HG03442 (cell line): ENCODE results near the gene UTP3.
"Not testable (repeated sequence)": the region's sequence is repeated elsewhere in the genome, so short reads cannot be mapped to it uniquely, and the experiment has no call there.

Experiments used
- ATAC-seq: cut with Tn5 transposase; IDR thresholded peaks from one replicate; pipeline ENCODE4 v1.9.1; 2021; ENCODE audit warnings: mild to moderate bottlenecking, moderate library complexity; ENCODE audit not compliant: unreplicated experiment

The UTP3 gene

GRCh38 chr4:70687821-70688794 is at the start of gene UTP3:
UTP3 (plus strand) TSS chr4:70688532; CDS start chr4:70688678, 146 bp downstream.
- ATAC-seq, result peak; percentile 93

- peak; percentile 80 for ATAC-seq
These were observed 48.1 kb upstream of the UTP3 start for GRCh38 chr4:70640192-70640591.

DNA sequence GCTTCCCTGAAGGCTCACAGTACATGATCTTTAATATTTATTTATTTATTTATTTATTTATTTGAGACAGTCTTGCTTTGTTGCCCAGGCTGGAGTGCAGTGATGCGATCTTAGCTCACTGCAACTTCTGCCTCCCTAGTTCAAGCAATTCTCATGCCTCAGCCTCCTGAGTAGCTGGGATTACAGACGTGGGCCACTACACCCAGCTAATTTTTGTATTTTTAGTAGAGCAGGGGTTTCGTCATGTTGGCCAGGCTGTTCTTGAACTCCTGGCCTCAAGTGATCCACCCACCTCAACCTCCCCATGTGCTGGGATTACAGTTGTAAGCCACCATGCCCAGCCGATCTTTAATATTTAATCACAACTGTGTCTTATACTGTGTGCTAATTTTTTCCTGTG is 37.6 kb upstream of the UTP3 start:
- not testable (repeated sequence) for ATAC-seq

DNA sequence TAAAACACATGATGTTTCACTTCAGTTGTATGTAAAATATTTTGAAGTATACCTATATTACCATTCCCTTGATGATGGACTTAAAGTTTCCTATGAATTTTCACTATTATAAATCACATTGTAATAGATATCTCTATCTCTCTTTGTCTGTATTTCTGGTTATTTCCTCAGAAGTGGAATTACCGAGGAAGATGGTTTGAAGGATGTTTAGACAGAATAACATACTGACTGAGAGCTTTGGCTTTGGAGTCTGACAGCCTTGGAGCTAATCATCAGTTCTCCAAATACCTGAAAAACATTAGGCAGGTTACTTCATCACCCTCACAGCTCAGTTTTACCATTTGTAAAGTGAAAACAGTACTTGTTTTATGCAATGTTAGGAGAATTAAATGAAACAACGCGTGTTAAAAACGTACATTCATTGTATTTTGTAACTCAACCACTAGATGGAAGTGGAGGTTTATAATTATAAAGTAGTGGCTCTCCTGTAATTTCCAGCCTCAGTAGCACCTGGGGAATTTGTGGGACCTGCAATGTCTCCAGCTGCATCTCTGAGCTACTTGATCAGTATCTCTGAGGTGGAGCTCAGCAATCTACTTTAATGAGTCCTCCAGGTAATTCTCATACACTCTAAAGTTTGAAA is 36.3 kb upstream of the UTP3 start:
- ATAC-seq, result no peak

DNA sequence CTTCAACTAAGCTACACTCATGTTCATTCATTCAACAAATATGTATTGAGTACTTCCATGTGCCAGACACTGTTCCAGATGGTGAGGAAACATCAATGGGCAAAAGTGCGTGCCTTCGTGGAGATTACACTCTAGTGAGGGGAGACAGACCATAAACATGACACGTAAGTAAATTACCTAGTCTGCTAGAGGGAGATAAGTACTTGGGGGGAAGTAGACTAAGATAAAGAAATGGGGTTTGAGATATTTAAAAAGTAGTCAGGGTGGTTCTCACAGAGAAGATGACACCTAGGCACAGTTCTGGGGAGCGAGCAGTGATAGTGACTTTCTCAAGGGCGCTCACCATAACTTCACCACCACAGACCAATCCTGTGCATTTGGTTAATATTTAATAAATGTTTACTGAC is 33.7 kb upstream of the UTP3 start:
- no peak for ATAC-seq

DNA sequence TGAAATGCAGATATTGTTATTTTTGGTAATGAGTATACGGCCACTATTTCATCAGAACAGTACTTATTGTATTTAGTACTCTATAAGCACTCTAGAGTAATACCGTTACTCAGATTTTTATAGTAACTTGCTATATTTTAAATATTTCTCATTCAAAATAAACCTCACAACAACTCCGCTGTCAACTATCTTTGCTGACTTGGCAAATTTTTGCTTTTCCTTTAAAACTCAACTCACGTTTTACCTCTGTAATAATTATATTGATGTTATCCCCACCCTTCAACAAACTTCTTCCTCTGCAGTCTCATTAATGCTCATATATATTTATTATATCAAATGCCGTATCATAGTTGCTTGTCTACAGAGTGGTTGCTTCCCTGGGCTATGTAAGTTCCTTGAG is 31.0 kb upstream of the UTP3 start:
- ATAC-seq, result no peak

- ATAC-seq, result no peak
These were observed 29.9 kb upstream of the UTP3 start for GRCh38 chr4:70658418-70658817.

DNA sequence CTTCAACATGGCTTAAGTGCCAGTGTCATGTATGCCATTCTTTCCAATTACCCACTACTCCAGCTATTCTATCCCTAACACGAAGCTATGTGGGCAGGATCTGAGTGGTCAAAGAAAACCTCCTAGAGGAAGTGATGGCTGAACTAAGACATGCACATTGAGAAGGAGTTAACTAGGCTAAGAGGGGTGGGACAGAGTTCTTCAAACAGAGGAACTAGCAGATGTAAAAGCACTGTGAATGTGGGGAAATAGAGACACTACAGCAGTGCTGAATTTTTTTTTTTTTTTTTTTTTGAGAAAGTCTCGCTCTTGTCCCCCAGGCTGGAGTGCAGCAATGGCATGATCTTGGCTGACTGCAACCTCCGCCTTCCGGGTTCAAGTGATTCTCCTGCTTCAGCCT is 28.2 kb upstream of the UTP3 start:
- no peak for ATAC-seq

GRCh38 chr4:70661309-70661922 is 26.9 kb upstream of the UTP3 start:
- peak; percentile 95 for ATAC-seq

DNA sequence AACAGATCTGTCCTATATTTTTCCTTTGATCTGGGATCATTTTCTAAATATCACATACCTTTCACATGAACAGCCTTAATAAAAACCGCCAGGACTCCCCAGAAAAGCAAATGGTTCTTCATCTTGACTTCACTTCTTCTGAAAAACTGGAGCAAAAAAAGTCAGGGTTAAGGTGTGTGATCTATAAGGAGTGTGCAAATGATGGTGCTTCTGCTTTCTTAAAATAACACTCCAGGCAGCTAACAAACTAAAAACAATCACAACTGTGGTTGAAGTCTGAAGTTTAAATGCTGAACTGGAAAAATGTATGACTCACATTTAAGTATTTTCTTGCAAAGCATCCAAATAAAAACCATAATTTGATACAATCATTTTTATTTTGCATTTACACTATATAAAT is 22.0 kb upstream of the UTP3 start, which contains the start of gene JCHAIN:
TSS of gene JCHAIN (minus strand) at position 140 of the 400 bp plus-strand sequence. CDS start at position 122, 18 bp downstream.
- peak; percentile 70 for ATAC-seq

DNA sequence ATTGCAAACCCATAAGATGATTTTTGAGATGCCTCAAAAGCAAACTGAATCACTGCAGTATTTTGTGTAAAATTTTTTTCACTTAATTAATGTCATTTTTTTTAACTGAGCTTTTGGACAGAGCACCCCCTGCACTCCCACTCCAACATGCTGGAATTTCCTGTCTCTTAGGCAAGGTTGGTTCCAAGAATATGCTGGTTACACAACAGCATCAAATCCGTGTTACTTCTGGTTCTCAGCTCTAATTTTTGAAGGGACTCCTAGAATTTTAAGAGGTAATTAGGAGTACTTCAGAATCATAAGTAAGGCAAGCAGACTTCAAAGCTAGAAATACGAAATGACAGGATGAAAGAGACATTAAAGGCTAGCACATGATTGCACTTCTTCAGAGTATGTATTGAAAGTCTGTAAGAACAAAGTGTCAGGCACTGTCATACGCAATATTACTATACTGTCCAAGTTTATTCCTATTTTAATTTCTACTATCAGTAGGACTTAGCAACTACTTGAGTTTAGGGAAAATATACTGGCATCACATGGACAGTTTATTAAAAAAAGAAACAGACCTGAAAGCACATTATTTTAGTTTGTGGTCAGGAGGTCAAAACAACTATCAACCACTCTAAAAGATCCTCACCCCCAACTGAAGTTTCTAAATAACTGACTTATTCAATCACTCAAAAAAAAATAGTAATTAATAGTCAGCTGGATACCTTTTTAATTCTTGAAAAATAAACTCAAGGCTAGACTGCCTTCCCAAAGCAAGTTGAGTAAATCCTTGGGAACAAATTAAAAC is 20.4 kb upstream of the UTP3 start:
- ATAC-seq, result peak; percentile 44

- ATAC-seq, result no peak
These were observed 17.9 kb upstream of the UTP3 start for GRCh38 chr4:70670332-70671014.

GRCh38 chr4:70671091-70671490 is 17.2 kb upstream of the UTP3 start:
- no peak for ATAC-seq

DNA sequence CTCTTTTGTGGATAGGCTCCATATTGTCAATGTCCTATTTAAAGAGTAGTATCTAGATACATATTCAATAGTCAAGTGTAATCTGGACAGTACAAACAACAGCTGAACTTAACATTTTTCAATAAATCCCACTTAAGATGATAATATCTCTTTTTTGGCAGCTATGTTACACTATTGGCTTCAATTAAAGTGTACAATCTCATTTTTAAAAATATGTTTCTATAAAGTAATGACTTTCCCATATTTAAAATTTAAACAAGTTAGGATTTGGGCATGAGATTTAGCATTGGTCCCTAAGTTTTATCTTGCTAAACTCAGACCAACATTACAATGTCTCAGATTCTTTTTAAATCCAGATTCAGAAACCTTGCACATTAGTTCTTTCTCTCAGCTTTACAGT is 14.1 kb upstream of the UTP3 start:
- ATAC-seq, result no peak

GRCh38 chr4:70674731-70675130 is 13.6 kb upstream of the UTP3 start:
- ATAC-seq, result no peak

DNA sequence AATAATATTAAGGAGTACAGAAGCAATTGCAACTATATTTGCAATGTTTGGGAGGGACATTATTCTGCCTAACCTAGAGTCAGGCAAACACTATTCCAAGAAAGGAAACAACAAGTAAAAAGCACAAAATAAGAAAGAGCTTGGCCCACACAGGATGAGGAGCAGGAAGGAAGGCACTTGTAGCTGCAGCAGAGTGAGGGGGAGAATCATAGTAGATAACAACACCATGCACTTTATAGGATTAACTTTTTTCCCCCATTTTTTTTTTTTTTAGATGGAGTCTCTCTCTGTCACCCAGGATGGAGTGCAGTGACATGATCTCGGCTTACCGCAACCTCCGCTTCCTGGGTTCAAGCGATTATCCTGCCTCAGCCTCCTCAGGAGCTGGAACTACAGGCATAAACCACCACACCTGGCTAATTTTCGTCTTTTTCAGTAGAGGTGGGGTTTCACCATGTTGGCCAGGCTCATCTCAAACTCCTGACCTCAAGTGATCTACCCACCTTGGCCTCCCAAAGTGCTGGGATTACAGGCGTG is 11.7 kb upstream of the UTP3 start:
- no peak for ATAC-seq

- peak; percentile 81 for ATAC-seq
These were observed 9.8 kb upstream of the UTP3 start for GRCh38 chr4:70678383-70678999.

DNA sequence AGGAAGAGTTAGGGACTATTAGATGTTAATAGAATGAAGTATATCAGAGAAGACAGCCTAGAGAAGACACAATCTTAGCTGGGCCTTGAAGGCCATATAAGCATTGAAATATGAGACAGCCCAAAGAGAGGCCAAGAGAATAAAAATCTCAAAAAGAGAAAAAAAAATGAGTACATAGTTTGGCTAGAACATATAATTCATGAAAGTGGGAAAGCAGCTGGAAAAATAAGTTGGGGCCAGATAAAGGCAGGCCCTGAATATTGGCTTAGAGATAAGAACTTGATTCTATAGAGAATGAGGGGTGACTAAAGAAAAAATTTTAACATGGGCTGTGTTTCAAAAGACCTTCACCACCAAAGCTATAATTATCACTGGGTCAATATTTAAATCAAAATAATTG is 7.4 kb upstream of the UTP3 start:
- ATAC-seq, result no peak

DNA sequence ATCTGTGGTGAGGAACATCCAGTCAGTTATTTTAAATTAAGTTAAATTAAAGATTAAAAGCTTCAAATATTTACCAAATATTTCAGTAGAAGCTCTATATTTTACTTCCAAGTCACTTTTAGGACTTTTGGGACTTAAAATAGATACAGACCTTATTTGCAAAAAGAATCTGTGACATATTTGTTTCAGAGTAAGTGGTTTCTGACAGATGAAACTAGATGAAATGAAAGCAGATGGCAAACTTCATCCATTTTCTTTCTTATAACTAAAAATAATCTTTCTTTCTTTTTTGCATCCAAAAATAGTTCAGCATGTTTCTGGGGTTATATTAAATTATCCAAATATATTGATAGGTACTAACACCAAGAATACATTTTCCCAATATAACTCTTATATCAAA is 6.6 kb upstream of the UTP3 start:
- peak; percentile 37 for ATAC-seq
